AG09319 (cell line): ENCODE results near the gene PRKAR2A.

Source experiments
- DNase-seq: peaks from one replicate; pipeline ENCODE4 v3.0.0-alpha.2; 2010; ENCODE audit warnings: low read depth; ENCODE audit errors: extremely low read depth
- CTCF ChIP-seq: IDR thresholded peaks from 2 replicates; pipeline ENCODE4 v1.5.1; 2011; ENCODE audit warnings: low read depth, mild to moderate bottlenecking, inconsistent platforms, low read length, moderate library complexity

PRKAR2A gene

GRCh38 chr3:48847504-48848423 is at the start of gene PRKAR2A:
TSS of gene PRKAR2A (minus strand) at chr3:48847874. CDS start at chr3:48847596, 278 bp downstream.
- TF ChIP-seq CTCF, result no peak
- DNase-seq, result peak; percentile 63

GRCh38 chr3:48896936-48897335 is 49.3 kb upstream of the PRKAR2A start:
- no peak for TF ChIP-seq CTCF
- DNase-seq, result no peak

GRCh38 chr3:48894516-48894915 is 46.8 kb upstream of the PRKAR2A start:
- no peak for DNase-seq
- no peak for TF ChIP-seq CTCF

- no peak for DNase-seq
- TF ChIP-seq CTCF, result no peak
Measured at GRCh38 chr3:48891606-48892005, 43.9 kb upstream of the PRKAR2A start.

DNA sequence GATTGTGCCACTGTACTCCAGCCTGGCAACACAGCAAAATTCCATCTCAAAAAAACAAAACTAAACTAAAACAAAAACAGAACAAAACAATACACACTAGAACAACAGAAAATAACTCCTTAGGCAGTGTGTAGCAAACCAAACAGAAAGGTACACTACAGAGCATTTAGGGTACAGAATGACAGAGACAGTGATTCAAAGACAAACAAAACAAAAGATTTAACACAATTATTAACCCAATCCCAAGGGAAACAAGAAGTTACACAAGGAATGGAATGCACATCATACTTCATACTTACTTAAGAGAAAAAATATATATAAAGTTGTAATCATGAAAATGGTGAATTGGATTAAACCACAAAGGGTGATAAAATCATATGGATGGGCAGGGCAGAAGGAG is 38.1 kb upstream of the PRKAR2A start:
- DNase-seq, result no peak
- no peak for TF ChIP-seq CTCF

DNA sequence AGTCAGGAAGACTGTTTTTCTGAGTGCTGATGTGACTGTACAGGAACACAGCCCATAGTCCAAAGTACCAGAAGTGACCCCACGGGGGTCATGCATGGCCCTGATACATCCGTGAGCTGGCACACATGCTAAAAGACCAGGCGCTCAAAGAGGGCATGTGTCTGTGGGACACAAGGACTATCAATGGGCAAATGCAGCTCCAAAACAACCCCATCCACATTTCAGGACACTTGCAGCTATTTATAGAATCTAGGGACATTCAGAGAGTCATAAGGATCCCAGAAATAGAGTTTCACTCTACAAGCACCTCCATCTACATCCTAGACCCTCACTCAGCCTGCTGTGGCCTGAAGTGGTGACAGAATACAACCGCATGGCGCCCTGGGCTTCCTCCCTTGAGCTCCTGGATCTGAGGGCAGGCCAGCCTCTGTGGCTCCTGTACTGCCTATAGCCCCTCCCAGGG is 34.0 kb upstream of the PRKAR2A start:
- TF ChIP-seq CTCF, result no peak
- no peak for DNase-seq

- no peak for DNase-seq
Measured at GRCh38 chr3:48881006-48881405, 33.3 kb upstream of the PRKAR2A start.

More at GRCh38 chr3:48881006-48881405, 33.3 kb upstream of the PRKAR2A start:
- TF ChIP-seq CTCF, result no peak
